DMS 273 (cell line): ENCODE data around the gene SLC24A2.
"Not testable (repeated sequence)": the region's sequence is repeated elsewhere in the genome, so short reads cannot be mapped to it uniquely, and the experiment has no call there.

Experiments used
- DNase-seq: peaks from one replicate; lab custom pipeline; 2025; ENCODE audit not compliant: unreplicated experiment; lab: John Stamatoyannopoulos, UW

The SLC24A2 gene

DNA sequence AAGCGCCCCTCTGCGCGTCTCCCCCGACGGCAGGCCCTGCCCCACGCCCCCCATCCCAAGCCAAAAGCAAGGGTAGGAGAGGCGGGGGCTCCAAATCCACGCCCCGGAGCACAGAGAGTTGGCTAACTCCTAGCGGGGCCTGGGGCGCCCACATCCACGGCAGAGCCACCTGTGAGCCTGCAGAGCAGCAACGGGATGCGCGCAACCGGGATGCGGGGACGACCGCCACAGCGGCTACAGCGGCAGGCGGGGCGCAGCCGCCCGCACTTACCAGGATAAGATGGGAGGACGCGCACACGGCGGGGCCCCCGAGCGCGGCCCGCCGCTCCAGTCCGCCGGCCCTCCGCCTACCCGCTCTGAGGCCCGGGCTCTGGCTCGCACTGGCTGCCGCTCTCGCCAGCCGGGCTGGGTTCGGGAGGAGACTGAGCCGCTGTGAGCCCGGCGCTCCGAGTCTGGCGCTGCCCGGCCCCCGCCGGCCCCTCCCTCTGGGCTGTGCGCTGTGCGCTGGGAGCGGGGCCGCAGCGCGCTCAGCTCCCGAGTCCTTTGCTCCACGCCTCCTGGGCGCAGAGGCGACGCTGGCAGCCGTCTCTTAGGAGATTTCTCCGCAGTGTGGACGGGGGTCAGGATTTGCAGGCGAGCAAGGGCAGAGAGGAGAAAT lies at the start of gene SLC24A2:
SLC24A2 (minus strand) TSS at position 424 of the 658 bp plus-strand sequence.
- DNase-seq: peak; percentile 80

DNA sequence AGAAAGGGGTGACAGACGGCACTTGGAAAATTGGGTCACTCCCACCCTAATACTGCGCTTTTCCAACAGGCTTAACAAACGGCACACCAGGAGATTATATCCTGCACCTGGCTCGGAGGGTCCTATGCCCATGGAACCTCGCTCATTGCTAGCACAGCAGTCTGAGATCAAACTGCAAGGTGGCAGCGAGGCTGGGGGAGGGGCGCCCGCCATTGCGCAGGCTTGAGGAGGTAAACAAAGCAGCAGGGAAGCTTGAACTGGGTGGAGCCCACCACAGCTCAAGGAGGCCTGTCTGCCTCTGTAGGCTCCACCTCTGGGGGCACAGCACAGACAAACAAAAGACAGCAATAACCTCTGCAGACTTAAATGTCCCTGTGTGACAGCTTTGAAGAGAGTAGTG lies 44.5 kb upstream of the SLC24A2 start:
- not testable (repeated sequence) for DNase-seq

DNA sequence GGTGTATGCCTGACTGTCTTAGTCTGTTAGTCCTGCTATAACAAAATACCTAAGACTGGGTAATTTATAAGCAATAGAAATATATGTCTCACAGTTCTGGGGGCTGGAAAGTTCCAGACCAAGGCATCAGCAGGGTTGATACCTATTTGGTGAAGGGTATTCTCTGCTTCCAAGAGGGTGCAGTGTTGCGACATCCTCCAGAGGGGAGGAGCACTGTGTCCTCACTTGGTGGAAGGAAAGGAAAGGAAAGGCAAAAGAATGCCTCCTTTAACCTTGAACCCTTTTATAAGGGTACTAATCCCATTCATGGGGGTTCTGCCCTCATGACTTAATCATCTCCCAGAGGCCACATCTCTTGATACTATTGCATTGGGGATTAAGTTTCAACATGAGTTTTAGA lies 42.0 kb upstream of the SLC24A2 start:
- DNase-seq: no peak

DNA sequence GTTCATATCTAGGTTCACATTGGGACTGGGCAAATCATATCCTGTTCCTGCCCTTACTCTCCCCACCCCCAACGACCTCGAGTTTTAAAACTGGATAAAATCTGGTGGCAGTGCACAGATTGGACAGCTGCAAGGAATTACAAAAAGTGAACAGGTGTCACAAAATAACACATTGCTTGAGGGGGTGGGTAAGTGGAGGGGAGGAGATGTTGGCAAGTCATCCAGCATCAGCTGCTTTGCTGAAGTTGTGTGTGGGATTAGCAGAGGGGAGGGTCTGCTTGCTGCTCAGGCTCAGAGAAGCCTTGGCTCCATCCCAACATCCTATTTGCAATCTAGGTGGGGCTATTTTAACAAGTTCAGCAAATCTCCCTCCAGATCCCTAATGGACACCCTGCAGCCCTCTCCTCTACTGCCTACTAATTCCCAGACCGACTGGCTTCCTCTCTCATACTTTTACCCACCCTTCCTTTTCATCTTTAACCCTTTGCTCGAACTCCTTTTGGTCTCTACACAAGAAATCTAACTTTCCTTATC lies 39.8 kb upstream of the SLC24A2 start:
- DNase-seq: peak; percentile 89

DNA sequence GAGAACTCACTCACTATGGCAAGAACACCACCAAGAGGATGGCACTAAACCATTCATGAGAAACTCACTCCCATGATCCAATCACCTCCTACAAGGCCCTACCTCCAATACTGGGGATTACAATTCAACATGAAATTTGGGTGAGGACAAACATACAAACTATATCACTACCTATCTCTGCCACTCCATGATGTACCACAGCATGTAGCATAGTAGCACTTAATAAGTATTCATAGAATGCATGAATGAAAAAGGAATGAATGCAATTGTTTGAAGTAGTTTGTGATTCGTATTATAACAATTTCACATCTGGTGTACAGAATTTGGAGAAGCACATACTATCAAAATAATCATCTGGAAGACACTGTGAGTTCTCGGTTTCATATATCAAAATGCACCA lies 27.9 kb upstream of the SLC24A2 start:
- no peak for DNase-seq

DNA sequence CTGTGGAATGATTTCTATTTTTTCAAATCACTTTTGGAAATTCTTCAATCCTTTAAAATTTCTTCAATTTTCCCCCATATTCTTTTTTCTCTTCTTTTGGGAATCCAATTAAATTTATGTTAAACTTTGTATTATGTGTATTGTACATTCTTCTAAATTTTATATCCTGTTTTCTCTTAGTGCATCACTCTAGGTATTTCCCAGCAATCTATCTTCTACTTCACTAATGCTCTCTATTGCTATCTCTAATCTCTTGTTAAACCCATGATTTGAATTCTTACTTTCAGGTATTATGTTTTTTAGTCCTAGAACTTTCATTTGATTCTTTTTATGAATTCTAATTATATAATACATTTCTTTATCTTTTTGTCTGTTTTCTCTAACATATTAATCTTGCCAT lies 23.4 kb upstream of the SLC24A2 start:
- no peak for DNase-seq

DNA sequence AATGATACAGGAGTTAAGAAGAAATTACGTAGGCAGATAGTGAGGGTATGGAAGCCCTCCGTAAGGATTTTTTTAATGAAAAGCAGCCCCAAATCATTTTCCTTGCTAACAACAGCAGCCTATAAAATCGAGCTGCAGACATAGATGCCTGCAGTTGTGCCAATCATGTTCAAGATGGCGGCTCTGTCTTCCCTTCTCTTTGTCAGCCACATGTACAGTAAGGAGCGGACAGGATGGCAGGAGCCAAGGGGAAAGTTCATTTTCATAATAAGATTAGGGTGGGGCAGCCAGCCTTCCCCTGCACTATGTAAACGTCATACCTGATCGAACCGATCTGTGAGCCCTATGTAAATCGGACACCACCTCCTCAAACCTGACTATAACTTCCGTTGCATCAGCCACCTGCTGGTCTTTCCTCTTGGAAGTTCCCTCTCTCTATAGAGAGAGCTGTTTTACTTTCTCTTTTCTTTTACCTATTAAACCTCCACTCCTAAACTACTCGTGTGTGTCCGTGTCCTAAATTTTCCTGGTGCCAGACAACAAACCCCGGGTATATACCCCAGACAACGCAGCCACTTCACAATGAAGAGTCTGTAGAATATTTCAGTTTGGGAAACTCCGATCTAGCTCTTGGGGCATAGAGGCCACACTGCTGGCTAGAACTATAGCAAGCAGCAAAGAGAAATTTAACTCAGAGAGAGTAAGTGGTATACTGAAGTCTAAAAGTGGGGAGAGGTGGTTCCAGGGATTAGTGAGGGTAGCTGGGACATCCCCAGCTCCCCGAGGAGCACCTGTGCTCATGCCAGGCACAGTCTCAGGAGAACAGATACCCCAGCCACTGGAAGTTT lies 20.8 kb upstream of the SLC24A2 start:
- DNase-seq: no peak

DNA sequence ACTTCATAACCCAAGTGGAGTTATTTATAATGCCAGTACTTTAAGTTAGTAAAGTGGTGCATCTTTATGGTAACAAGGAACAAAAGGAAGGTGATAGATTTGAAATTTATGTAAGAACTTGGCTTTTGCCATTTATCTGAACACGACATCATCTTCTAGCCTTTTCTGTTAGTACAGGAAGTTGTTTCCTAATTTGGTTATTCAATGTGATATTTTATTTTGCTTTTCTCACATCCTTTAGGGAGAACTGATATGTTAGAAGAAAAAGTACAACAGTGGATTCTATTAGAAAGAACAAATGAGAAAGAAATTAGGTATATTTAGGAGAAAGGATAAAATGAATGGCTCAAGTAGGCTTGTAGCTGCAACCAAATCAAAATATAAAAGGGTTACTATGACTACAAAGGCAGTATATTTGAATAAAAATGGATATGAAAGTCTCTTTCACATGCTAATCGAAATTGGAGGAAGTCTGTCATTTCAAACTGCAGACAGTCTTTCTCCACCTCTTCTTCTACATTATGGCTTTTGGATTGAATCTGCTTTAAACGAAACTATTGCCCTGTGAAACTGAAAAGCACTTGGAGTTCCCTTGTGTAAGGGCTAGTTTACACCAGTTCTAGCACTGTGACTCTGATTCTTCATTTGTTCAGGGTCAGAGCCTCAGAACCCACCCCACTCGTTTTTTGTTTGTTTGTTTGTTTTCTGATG lies 18.5 kb upstream of the SLC24A2 start:
- no peak for DNase-seq

DNA sequence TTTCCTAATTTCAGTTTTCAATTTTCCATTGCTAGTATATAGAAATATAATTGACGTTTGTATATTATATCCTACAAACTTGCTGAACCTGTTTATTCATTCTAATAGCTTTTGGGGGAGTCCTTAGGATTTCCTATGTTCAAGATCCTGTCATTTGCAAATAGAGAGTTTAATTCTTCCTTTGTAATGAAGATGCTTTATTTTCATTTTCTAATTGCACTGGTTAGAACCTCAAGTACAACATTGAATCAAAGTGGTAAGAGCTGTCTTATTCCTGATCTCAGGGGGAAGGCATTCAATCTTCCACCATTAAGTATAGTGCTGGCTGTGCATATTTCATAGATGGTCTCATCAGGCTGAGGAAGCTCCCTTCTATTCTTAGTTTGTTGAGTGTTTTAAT lies 15.6 kb upstream of the SLC24A2 start:
- no peak for DNase-seq

DNA sequence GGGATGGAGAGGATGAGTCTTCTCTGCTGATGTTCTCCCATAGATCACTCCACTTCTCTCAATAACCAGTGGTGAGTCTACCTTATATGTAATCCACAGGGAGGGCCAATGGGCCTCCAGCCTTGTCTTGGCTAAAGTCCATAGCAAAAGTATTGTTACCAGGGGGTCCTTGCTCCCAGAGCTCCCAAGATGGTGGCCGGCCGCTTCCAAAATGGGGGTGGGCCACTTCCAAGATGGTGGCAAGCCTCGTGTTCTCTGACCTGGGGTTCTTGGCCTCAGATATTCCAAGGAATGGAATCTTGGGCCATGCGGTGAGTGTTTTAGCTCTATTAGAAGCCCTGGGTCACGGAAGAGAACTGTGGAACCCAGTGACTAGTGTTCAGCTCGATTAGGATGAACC lies 12.0 kb upstream of the SLC24A2 start:
- DNase-seq: no peak

DNA sequence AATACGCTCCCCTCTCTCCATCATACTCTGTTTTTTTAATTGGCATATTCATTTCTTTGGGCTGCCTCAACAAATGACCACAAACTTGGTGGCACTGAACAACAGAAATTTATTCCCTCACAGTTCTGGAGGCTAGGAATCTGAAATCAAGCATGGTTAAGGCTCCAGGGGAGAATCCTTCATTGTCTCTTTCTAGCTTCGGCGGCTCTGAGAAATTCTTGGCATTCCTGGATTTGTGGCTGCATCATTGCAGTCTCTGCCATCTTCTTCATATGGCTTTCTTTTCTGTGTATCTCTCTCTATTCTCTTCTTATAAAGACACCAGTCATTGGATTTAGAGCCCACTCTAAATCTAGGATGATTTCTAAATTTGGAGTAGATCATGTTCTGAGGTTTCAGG lies 10.9 kb upstream of the SLC24A2 start:
- no peak for DNase-seq

DNA sequence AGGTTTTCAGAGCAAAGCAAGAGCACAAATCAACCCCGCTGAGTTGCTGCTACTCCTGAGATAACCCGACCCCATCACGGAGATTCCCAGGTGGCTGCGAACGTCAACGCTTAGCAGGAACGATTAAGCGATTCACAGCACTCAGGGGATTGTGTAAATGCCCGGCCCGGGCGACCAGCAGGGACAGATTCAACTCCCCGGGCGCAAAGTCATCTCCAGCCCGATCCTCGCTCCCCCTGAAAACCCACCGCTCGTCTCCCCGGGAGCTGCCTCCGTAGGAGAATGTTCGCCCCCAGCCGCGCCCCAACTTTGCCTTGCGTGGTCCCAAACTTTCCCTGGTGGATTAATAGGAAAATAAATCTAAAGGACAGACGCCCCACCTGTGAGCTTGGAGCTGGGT lies 685 bp downstream of the SLC24A2 start:
- DNase-seq: peak; percentile 66

DNA sequence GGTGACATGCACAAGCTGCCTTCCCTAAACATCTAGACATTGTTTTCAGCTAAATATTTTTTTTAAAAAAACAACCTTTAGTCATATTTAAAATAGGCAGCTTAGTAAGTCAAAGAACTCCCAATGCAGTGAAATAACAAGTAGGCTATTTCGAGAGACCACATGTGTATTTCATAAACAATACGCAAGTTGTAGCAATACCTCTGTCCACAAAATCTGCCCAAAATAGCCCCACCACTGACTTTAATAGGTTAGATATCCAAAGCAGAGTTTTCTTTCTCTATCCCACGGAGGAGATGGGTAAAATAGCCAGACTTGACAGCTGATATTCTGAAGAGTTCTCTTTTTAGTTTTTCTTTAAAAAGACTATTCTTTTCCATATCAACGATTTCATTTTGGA lies 1.2 kb downstream of the SLC24A2 start:
- no peak for DNase-seq

DNA sequence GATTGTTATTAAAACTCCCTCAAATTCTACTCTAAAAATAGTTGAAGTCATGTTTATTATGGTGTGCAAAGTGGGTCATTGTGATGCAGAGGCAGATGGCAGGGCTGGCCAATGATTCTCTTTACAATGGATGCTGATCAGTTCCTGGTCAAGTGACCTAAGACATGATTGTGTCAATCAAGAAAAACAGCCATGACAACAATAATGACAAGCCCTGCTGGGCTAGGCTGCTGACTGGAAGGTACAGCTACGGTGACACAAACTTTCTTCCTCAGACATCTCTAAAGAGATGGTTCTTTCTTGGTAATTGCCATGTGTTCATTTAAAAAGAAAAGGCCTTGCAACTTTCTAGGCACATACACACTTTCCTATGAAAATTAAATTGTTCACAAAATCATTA lies 3.6 kb downstream of the SLC24A2 start:
- no peak for DNase-seq

DNA sequence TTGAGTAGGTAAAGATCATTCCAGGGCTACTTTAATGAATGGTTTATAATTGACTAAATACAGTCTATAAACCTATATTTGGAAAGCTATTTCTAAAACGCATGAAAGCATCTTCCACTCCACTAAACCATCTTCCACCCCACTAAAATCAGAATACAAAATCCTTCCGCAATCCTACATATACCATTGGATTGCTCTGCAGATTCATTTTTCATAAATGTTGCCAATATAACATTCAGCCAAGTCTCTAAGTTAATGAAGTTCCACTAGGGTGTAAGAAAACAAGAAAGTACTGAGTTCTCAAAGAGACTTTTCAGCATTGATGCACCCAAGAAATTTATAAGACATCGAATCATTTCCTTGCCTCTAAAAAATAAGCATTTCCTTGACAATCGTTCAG lies 4.7 kb downstream of the SLC24A2 start:
- DNase-seq: no peak

DNA sequence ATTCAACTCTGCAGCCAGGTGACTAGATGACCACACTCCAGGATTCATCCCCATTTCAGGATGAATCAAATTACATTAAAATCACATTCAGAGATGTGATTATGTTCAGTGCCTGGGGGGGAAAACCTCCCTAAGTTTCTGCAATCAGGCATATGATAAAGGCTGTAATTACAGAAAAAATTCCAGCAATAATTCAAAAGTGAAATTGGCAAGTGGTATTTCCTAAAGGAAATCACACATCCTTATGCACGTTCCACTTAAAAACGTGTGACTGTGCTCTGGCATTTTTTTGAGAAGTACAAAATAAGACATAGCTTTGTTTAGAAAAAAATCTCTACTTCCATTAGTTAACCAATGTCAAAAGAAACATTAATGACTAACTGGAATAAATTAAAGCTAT lies 5.3 kb downstream of the SLC24A2 start:
- no peak for DNase-seq

DNA sequence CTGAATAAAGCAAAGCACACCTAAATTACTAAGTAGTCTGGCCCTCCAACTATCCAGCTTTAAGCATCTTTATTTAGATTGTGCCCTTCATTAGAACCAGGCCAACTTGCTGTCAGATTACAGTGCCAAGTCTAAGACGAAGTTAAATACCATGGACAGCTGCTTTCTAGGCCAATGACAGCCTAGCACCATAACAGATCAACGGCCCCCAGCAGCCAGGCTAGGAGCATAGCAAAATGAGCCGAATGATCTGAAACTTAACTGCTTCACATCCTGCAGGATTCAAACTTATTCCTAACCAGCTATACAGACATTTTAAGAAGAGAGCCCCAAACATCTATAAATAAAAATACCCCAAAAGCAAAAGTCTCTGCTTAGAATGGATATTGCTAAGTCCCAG lies 6.8 kb downstream of the SLC24A2 start:
- DNase-seq: peak; percentile 67

DNA sequence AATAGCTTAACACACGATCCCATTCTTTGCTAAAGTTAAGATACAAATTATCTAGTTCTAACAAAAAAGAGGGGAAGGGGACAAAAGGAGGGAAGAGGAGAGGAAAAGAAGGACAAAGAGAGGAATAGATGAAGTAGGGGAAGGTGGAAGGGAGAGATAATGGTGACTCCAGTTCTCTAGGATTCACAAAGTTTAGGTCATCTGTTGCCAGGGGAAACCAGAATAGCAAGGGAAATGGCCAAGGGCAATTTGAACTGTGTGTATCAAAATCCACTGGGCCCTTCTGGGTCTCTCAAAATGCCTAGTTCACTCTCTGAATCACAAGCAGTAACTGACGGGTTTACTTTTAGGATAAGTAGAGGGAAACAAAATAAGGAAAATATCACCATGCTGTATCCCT lies 7.6 kb downstream of the SLC24A2 start:
- DNase-seq: peak; percentile 58

DNA sequence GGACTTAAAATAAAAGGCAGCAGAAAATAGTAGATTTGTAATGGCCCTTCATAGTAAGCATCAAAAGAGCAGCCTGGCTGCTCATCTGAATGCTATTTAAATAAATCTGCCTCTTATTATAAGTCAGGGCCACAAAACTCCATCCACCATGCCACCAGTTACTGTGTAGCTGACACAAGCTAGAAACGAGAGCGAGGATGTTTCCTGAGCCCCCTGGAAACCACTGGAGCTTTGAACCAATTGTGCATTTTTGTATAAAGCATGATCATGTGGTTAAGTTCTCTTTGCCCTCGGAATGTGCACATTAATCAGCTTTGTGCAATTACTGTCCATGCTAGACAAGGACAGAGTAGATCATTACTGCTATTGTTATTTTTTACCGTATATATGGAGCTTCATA lies 17.4 kb downstream of the SLC24A2 start:
- no peak for DNase-seq

DNA sequence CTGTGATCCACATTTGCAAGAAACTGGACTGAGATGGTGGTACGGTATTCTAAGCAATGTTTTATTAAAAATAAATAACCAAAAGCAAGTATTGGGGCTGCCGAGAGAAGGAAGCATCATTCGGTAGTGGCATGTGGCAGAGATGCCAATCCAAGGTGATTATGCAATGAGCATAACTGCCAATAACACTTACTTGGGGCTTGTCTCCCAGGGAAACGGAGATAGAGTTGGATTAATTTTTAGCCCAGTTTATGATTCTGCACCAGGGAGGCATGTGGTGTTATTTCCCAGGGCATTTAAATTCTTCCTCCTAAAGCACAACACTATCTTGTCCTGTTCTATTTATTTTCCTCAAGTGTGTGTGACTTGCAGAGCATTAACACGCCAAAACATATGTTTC lies 17.9 kb downstream of the SLC24A2 start:
- DNase-seq: no peak

DNA sequence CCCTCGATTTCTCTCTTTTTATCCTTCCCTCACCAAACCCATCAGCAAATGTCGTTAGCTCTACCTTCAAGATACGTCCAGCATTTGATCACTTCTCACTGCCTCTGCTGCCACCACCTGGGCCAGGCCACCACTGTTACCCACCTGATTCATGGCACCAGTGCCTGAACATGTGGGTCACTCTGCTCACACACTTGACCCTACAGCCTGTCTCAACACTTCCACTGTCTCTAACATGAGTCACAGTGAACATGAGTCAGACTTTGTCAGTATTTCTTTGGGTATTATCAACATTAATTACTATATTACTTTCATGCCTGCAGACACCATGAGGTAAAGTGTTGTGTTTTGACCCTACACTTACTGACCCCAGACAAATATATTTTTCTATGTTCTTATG lies 19.6 kb downstream of the SLC24A2 start:
- DNase-seq: no peak

DNA sequence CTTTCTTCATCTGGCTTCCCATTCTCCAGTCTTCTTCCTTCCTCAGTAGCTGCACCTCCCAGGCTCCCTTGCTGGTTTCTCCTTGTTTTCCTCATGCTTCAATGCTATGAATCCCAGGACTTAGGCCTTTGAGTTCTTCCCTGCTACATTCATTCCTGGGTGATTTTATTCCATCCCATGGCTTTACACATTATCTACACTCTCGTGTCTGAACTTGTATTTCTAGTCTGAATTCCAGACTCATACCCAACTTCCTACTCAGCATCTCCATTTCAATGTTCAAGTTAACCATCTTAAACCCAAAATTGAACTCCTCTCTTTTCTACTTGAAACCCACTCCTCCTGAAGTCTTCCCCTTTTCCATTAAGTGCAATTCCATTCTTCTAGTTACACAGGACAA lies 20.0 kb downstream of the SLC24A2 start:
- no peak for DNase-seq
